ENCODE data around the gene STX8. TPM values are rescaled to one million over a fixed set of nuclear protein-coding genes. Genes with fewer than 3 reads are reported as not detected.

The STX8 gene
- total and polyA plus RNA-seq, 9 of the 15 experiments (the other 6 are each of a cell fraction or from before 2014, with no cell fraction given): 14.6 to 42.5 (median 22.1) TPM

- no peak for TF ChIP-seq CREB3 (tag; conservative IDR thresholded peaks at IDR 0.05; ENCODE audit: low read depth)
- TF ChIP-seq JUN (IDR thresholded peaks at IDR 0.05; ENCODE audit: borderline replicate concordance, low read depth, low read length): no peak
- TF ChIP-seq JUN (CRISPR knock-in tag; IDR thresholded peaks at IDR 0.05; ENCODE audit: borderline replicate concordance): no peak
- no peak for TF ChIP-seq ATF1 (CRISPR knock-in tag; IDR thresholded peaks at IDR 0.05)
- no peak for TF ChIP-seq ATF1 (tag; IDR thresholded peaks at IDR 0.05)
- TF ChIP-seq HDGF (IDR thresholded peaks at IDR 0.05): no peak
- TF ChIP-seq DPF2 (IDR thresholded peaks at IDR 0.05): no peak
These were observed 260.3 kb downstream of the STX8 start (continued) for GRCh38 chr17:9315360-9315759.

- ATAC-seq: no peak
- FAIRE-seq: no peak
- Histone ChIP-seq H3K9ac (ENCODE audit: insufficient read depth in 1 of 2, low read depth in 2 of 2, low read length in 2 of 2) (no peak overlapping the region), H3K27me3 (ENCODE audit: control insufficient read depth in 2 of 2, insufficient read depth in 2 of 2, low read length in 2 of 2) (no peaks in the 10 kb centered on the region), H3K79me2 (ENCODE audit: control insufficient read depth, insufficient read depth, low read length) (no peaks in the 10 kb centered on the region), H3K9me3 (replicated peaks; ENCODE audit: control insufficient read depth, insufficient read depth, low read depth, low read length) (no peaks in the 10 kb centered on the region), H2AFZ (ENCODE audit: low read depth, low read length) (no peak overlapping the region), H3K27ac (ENCODE audit: extremely low read depth, low read depth, low read length) (no peak overlapping the region), H3K4me3 (no peak overlapping the region), H4K20me1 (replicated peaks; ENCODE audit: control insufficient read depth, insufficient read depth, low read length) (no peaks in the 10 kb centered on the region), H3K4me2 (ENCODE audit: insufficient read depth, low read length) (no peak overlapping the region), H3K4me1 (replicated peaks in 1 of 2; ENCODE audit: control insufficient read depth in 2 of 2, insufficient read depth in 2 of 2, low read length in 2 of 2) (no peaks in the 10 kb centered on the region), H3K9me1 (ENCODE audit: control insufficient read depth, insufficient read depth, low read length) (no peaks in the 10 kb centered on the region), H3K36me3 (ENCODE audit: control insufficient read depth, insufficient read depth, low read length) (no peaks in the 10 kb centered on the region)
- intact Hi-C loops (cut with micrococcal nuclease): no loop called here
- CTCF ChIA-PET (ENCODE audit: low intra/inter-chr PET ratio): no interaction called here
- in situ Hi-C loops (cut with MboI): no loop called here
- DNase-seq (ENCODE audit: extremely low read depth in 1 of 4, low spot score in 3 of 4): no peak
- POLR2A ChIA-PET: interaction anchor here (0.6 kb wide), 1 partner anchor 706 kb away, joined by 4 read pairs; no protein-coding TSS in a partner anchor
- no TSS peak for BruUV-seq (replicated peaks)
- 0% methylated on average over 4 of the region's 4 CpGs for WGBS (ENCODE audit: insufficient coverage, low coverage, missing lambda C conversion rate)
- no peak for TF ChIP-seq GTF2F1 (IDR thresholded peaks at IDR 0.05; ENCODE audit: low read depth, low read length)
- no peak for TF ChIP-seq CC2D1A (IDR thresholded peaks at IDR 0.05)
- TF ChIP-seq TEAD1 (CRISPR knock-in tag; IDR thresholded peaks at IDR 0.05): no peak
- TF ChIP-seq TCF7L2 (IDR thresholded peaks at IDR 0.05; ENCODE audit: low read depth, low read length): no peak
- no peak for TF ChIP-seq PKNOX1 (IDR thresholded peaks at IDR 0.05)
- TF ChIP-seq TCF7 (IDR thresholded peaks at IDR 0.05; ENCODE audit: borderline replicate concordance): no peak
- no peak for TF ChIP-seq SMARCC2 (IDR thresholded peaks at IDR 0.05; ENCODE audit: low read depth)
- no peak for TF ChIP-seq CBX3 (IDR thresholded peaks at IDR 0.05; ENCODE audit: borderline replicate concordance in 1 of 2, low read length in 2 of 2)
- no peak for TF ChIP-seq PRMT5 (CRISPR knock-in tag; IDR thresholded peaks at IDR 0.05)
- no peak for TF ChIP-seq MAX (CRISPR knock-in tag; IDR thresholded peaks at IDR 0.05)
- TF ChIP-seq ZNF41 (CRISPR knock-in tag; conservative IDR thresholded peaks at IDR 0.05): no peak
- TF ChIP-seq RCOR1 (IDR thresholded peaks at IDR 0.05; ENCODE audit: borderline replicate concordance in 1 of 2, low read depth in 2 of 2, low read length in 2 of 2): no peak
- TF ChIP-seq RBM15 (IDR thresholded peaks at IDR 0.05; ENCODE audit: insufficient read depth, low read length): no peak
- TF ChIP-seq ZNF511 (CRISPR knock-in tag; IDR thresholded peaks at IDR 0.05): no peak
These were observed 262.3 kb downstream of the STX8 start for GRCh38 chr17:9313346-9313745.
